HG03378 (cell line): ENCODE measurements around the gene TRPT1.
A peak's percentile ranks its signal among the peaks of the same experiment; 100 is the strongest.

Source experiments
- ATAC-seq: cut with Tn5 transposase; IDR thresholded peaks from one replicate; pipeline ENCODE4 v1.9.1; 2021; ENCODE audit warnings: mild to moderate bottlenecking, moderate library complexity; ENCODE audit not compliant: unreplicated experiment

Gene TRPT1, protein sequence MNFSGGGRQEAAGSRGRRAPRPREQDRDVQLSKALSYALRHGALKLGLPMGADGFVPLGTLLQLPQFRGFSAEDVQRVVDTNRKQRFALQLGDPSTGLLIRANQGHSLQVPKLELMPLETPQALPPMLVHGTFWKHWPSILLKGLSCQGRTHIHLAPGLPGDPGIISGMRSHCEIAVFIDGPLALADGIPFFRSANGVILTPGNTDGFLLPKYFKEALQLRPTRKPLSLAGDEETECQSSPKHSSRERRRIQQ

GRCh38 chr11:64225608-64226506 is at the start of gene TRPT1, which contains the start of gene NUDT22:
Gene TRPT1 (minus strand): TSS chr11:64226186. CDS start chr11:64225860, 326 bp downstream.
Gene NUDT22 (plus strand): TSS chr11:64226274. CDS start chr11:64226653, 379 bp downstream.
- no peak for ATAC-seq

DNA sequence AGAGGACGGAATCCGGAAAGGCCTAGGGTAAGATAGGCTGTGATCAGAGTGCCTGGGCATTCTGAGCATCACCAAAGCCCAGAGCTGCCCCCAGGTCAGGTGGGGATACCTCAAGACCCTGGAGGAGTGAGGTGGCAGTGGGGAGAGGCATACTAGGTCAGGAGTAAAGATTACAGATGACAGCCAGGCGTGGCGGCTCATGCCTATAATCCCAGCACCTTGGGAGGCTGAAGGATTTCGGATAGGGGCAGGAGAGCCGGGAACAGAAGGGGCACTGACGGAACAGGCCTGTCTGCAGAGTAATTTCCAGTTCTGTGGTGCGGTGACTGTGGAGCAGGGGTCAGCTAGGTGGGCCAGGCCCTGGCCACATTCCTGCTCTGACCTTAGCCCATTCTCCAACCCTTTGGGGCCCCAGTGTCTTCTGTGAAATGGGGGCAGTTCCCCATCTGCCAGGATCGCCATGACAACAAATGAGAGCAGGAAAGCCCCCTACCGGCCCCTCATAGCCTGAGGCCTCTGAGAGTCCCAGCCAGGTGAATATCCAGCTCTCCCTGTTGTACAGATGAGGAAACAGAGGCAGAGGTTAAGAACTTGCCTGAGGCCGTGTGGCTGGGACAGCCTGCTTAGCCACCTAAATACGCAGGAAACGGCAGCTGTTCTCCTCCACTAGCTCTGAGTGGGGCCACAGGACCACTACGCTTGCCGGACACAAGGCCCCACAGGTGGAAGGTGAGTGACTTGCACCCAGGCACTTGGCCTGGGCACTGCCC is 49.2 kb upstream of the TRPT1 start:
- ATAC-seq: no peak

DNA sequence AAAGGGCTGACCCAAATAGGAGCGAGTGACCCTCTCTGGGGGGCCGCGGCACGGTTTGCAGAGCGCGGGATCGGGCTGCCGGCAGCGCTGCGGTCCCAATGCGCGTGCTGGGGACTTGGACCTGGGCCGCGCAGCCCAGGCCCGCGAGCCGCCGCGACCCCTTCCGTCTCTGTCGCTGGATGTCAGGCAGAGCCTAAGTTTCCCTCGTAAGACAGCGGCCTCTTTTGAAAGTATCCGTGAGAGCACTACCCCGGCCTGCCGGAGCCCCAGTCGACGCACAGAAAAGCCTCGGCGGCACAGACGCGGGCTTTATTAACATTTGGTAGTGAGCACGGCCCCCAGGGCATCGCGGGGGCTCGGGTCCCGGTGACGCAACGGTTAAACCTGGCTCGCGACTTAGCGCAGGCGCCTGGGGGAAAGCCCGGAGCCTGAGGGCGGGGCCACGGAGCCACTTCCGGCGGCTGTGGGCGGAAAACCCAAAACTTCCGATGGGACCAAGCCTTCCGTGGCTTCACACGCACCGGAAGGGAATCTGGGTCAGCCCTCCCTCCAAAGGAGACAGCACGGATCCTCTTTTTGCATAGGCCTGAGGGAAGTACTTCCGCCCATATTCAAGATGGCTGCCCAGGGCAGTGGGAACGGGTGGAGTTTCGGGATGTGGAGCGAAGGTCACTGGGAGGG is 43.7 kb upstream of the TRPT1 start:
- ATAC-seq: peak; percentile 76

- peak; percentile 10 for ATAC-seq
Measured at GRCh38 chr11:64268893-64269539, 43.0 kb upstream of the TRPT1 start.

- no peak for ATAC-seq
Measured at GRCh38 chr11:64268025-64268892, 42.3 kb upstream of the TRPT1 start.

- no peak for ATAC-seq
Measured at GRCh38 chr11:64267207-64267945, 41.4 kb upstream of the TRPT1 start.

DNA sequence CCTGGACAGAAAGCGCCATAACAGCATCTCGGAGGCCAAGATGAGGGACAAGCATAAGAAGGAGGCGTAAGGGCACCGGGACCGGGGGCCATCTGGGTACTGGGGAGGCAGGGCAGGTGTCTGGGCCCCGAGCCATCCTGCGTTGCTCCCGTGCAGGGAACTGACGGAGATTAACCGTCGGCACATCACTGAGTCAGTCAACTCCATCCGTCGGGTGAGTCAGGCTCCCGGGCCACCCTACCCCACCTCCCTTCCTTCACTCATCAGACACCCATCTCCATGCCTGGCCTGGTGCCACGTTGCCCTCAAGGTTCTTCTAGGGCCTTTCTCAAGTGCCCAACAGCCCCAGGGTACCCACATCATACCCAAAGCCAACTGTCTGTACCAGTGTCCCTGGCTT is 40.4 kb upstream of the TRPT1 start:
- ATAC-seq: no peak

GRCh38 chr11:64265176-64266160 is 39.5 kb upstream of the TRPT1 start:
- ATAC-seq: no peak

DNA sequence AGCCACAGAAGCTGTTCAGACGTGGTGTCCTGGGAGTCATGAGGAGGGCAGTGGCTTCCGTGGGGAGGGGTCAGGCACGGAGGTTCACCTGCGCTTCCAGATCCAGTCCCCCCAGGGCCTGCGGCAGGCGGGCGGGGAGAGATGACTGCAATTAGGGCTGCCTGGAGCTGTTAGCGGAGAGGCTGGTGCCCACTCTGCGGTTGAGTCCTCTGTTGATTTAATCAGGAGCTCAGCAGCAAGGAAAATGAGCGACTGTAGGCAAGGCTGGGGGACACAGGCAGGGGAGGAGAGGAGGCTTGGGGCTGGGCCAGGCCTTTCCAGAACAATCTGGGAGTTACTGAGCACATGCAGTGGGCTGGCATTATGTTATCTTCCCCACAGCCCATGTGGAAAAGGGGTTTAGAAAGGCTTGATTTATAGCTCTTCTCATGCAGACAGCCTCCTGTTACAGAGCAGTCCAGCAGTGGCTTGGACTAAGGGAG is 38.4 kb upstream of the TRPT1 start:
- no peak for ATAC-seq

DNA sequence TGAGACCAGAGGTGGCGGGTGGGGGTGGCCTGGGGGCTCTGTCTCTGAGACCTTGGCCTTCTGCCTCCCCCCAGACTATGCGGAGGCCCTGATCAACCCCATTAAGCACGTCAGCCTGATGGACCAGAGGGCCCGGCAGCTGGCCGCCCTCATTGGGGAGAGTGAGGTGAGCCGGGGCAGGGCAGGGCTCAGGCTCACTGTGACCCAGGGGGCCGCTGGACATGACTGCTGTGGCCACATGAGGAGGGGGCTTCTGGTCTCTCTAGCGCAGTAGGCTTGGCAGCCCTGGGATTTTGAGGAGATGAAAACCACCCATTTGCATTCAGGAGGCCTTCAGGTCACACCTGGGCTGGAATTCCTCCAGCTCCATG is 37.9 kb upstream of the TRPT1 start:
- no peak for ATAC-seq

- ATAC-seq: no peak
Measured at GRCh38 chr11:64263021-64263946, 37.3 kb upstream of the TRPT1 start.

DNA sequence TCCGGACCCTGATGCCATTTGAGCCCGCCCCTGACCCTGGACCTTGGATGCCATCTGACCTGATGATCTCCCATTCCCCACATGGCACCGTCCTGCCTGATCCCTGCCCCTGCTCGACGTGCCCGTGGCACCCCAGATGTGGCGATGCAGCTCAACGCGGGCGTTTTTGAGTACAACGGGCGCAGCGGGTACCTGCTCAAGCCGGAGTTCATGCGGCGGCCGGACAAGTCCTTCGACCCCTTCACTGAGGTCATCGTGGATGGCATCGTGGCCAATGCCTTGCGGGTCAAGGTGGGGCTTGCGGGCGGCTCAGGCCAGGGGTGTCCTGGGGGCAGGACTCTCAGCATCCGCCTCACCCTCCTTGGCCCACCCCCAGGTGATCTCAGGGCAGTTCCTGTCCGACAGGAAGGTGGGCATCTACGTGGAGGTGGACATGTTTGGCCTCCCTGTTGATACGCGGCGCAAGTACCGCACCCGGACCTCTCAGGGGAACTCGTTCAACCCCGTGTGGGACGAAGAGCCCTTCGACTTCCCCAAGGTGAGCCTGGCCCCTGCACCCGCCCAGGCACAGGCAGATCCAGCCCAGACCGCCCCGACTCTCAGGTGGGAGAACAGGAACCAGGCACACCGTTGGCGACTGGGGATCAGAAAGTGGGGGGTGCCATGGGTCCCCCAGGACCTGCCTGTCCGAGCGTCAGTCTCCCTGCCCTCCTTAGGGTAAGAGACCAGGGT is 36.5 kb upstream of the TRPT1 start:
- no peak for ATAC-seq

- ATAC-seq: no peak
Measured at GRCh38 chr11:64261556-64262080, 35.6 kb upstream of the TRPT1 start.

- no peak for ATAC-seq
Measured at GRCh38 chr11:64260147-64260708, 34.2 kb upstream of the TRPT1 start.

DNA sequence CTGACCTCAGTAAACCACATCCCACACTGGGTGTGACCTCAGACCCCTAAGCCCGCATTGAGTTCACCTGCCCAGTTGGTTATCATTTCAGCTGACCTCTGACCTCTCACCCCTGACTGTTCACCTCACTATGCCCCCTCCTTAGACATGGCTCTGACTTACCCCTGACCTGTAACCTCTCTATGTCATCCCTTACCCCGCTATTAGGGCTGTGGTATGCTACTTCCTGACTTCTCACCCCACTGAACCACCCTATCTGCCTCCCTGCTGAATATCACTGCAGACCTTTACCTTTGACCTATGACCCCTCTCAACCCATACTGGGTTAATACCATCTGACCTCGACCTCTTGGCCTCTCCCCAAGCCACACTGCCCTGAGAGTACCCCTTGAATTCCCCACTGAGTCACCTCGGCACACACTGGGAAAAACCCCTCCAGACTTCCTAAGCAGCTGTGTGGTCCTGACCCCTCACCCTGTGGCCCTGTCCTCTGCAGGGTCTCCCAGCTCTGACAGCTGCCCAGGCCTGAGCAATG is 33.6 kb upstream of the TRPT1 start:
- no peak for ATAC-seq
